PFSK-1 (cell line): ENCODE results near the gene GRM1.
A peak's percentile ranks its signal among the peaks of the same experiment; 100 is the strongest.

Source experiments
- FOXP2 ChIP-seq: optimal IDR thresholded peaks from 2 replicates; pipeline ENCODE3; 2011; ENCODE audit warnings: borderline replicate concordance, control low read depth, inconsistent platforms; ENCODE audit not compliant: insufficient read depth; ENCODE audit errors: extremely low read length, extremely low read depth
- POLR2AphosphoS5 ChIP-seq: IDR thresholded peaks from 2 replicates; pipeline ENCODE4 v1.6.1; 2012; ENCODE audit warnings: low read depth, mild to moderate bottlenecking, control low read depth, low read length, moderate library complexity
- REST ChIP-seq, 2 experiments: IDR thresholded peaks; 2 replicates each; pipeline versions ENCODE4 v1.6.1 to v1.8.0; 2011 to 2012; ENCODE audit warnings: low read depth in 2 of 2, low read length in 2 of 2, control low read depth in 1 of 2, inconsistent platforms in 1 of 2, mild to moderate bottlenecking in 1 of 2, moderate library complexity in 1 of 2; ENCODE audit not compliant: insufficient read depth in 1 of 2
- SIN3A ChIP-seq: IDR thresholded peaks from 2 replicates; pipeline ENCODE4 v1.6.1; 2012; ENCODE audit warnings: mild to moderate bottlenecking, low read length, moderate library complexity, borderline replicate concordance; ENCODE audit not compliant: insufficient read depth
- TAF1 ChIP-seq: IDR thresholded peaks from 2 replicates; pipeline ENCODE4 v1.6.1; 2012; ENCODE audit warnings: low read length, control low read depth, borderline replicate concordance; ENCODE audit not compliant: insufficient read depth

GRM1 gene

GRCh38 chr6:146358431-146359046 is 329.7 kb downstream of the GRM1 start:
- no peak for TF ChIP-seq TAF1
- no peak for TF ChIP-seq POLR2AphosphoS5
- TF ChIP-seq REST (IDR thresholded peaks at IDR 0.05; ENCODE audit: insufficient read depth in 1 of 2, low read depth in 2 of 2, low read length in 2 of 2), result no peak
- no peak for TF ChIP-seq FOXP2
- peak; percentile 22; the same call in 1 of the 2 replicates for TF ChIP-seq SIN3A

GRCh38 chr6:146359131-146359530 is 330.3 kb downstream of the GRM1 start:
- no peak for TF ChIP-seq SIN3A
- TF ChIP-seq FOXP2, result no peak
- no peak for TF ChIP-seq TAF1

- TF ChIP-seq POLR2AphosphoS5 (no peak), SIN3A (no peak), FOXP2 (no peak), TAF1 (no peak), REST (IDR thresholded peaks at IDR 0.05; ENCODE audit: insufficient read depth in 1 of 2, low read depth in 2 of 2, low read length in 2 of 2) (no peak; a peak in 1 of 4 replicates)
Observed at GRCh38 chr6:146361128-146361924, 332.5 kb downstream of the GRM1 start.

- TF ChIP-seq POLR2AphosphoS5, result no peak
- no peak for TF ChIP-seq TAF1
- TF ChIP-seq FOXP2, result no peak
- TF ChIP-seq SIN3A, result no peak
- no peak for TF ChIP-seq REST (IDR thresholded peaks at IDR 0.05; ENCODE audit: insufficient read depth in 1 of 2, low read depth in 2 of 2, low read length in 2 of 2)
Observed at GRCh38 chr6:146363838-146364607, 335.2 kb downstream of the GRM1 start.

- no peak for TF ChIP-seq REST (IDR thresholded peaks at IDR 0.05; ENCODE audit: insufficient read depth in 1 of 2, low read depth in 2 of 2, low read length in 2 of 2)
Observed at GRCh38 chr6:146364816-146365594, 336.1 kb downstream of the GRM1 start.
